GM21529 (cell line): ENCODE results near the gene VIPAS39.
A peak's percentile ranks its signal among the peaks of the same experiment; 100 is the strongest.

Experiments
- ATAC-seq: cut with Tn5 transposase; IDR thresholded peaks from one replicate; pipeline ENCODE4 v1.9.1; 2021; ENCODE audit not compliant: unreplicated experiment

VIPAS39 gene

GRCh38 chr14:77457522-77458248, at the start of gene VIPAS39, which contains the start of gene AHSA1:
Gene VIPAS39 (minus strand): TSS chr14:77457601. CDS start chr14:77454102, 3,499 bp downstream.
Gene AHSA1 (plus strand): TSS chr14:77458093. CDS start chr14:77458190, 97 bp downstream.
- ATAC-seq, result peak; percentile 92

- ATAC-seq, result no peak
Measured at GRCh38 chr14:77505031-77505430, 47.6 kb upstream of the VIPAS39 start.

- ATAC-seq, result no peak
Measured at GRCh38 chr14:77503138-77503537, 45.7 kb upstream of the VIPAS39 start.

- ATAC-seq, result no peak
Measured at GRCh38 chr14:77502109-77502782, 44.8 kb upstream of the VIPAS39 start.

GRCh38 chr14:77498984-77499527, 41.7 kb upstream of the VIPAS39 start:
- ATAC-seq, result peak; percentile 34

GRCh38 chr14:77498120-77498979, 40.9 kb upstream of the VIPAS39 start, which contains the start of gene ISM2:
Gene ISM2 (minus strand): TSS chr14:77498816. CDS start chr14:77498793, 23 bp downstream.
- peak; percentile 62 for ATAC-seq

- ATAC-seq, result no peak
Measured at GRCh38 chr14:77495334-77495733, 37.9 kb upstream of the VIPAS39 start.

- no peak for ATAC-seq
Measured at GRCh38 chr14:77491056-77491455, 33.7 kb upstream of the VIPAS39 start.

GRCh38 chr14:77490347-77490986, 33.1 kb upstream of the VIPAS39 start:
- ATAC-seq, result no peak

- no peak for ATAC-seq
Measured at GRCh38 chr14:77489041-77489440, 31.6 kb upstream of the VIPAS39 start.

- no peak for ATAC-seq
Measured at GRCh38 chr14:77488558-77488957, 31.2 kb upstream of the VIPAS39 start.

- no peak for ATAC-seq
Measured at GRCh38 chr14:77485901-77486678, 28.7 kb upstream of the VIPAS39 start.

- ATAC-seq, result no peak
Measured at GRCh38 chr14:77485256-77485655, 27.9 kb upstream of the VIPAS39 start.

- ATAC-seq, result no peak
Measured at GRCh38 chr14:77482422-77482821, 25.0 kb upstream of the VIPAS39 start.

GRCh38 chr14:77478796-77479195, 21.4 kb upstream of the VIPAS39 start:
- peak; percentile 97 for ATAC-seq

- no peak for ATAC-seq
Measured at GRCh38 chr14:77478029-77478428, 20.6 kb upstream of the VIPAS39 start.

- no peak for ATAC-seq
Measured at GRCh38 chr14:77475432-77476115, 18.2 kb upstream of the VIPAS39 start.

GRCh38 chr14:77474479-77475177, 17.2 kb upstream of the VIPAS39 start:
- no peak for ATAC-seq

GRCh38 chr14:77473921-77474320, 16.5 kb upstream of the VIPAS39 start:
- no peak for ATAC-seq
